Left lung (tissue), 10 donors: ENCODE data around the gene MAL. TPM values are rescaled to one million over a fixed set of nuclear protein-coding genes. Genes with fewer than 3 reads are reported as not detected.

Experiments
- ATAC-seq: fragments of 200-7000 bp; cut with Tn5 transposase; one replicate; pipeline ENCODE4 v1.9.1; 2020; ENCODE audit warnings: moderate library complexity
- DNase-seq, 4 donors: peaks; one replicate each; pipeline ENCODE4 v3.0.0-alpha.2; 2013 to 2020
- H3K27ac ChIP-seq, 2 donors: fragments of 200-600 bp; sonication (generic) in 1 of 2; one replicate each; pipeline versions ENCODE4 v1.5.0 to v1.8.0; 2020 to 2021
- H3K27me3 ChIP-seq, 2 donors: fragments of 200-600 bp; sonication (generic) in 1 of 2; one replicate each; pipeline versions ENCODE4 v1.5.0 to v1.8.0; 2020 to 2021
- H3K36me3 ChIP-seq, 2 donors: fragments of 200-600 bp; sonication (generic) in 1 of 2; one replicate each; pipeline versions ENCODE4 v1.5.0 to v1.8.0; 2020 to 2021
- H3K4me1 ChIP-seq, 2 donors: fragments of 200-600 bp; one replicate each; pipeline ENCODE4 v1.8.0; 2021
- H3K4me3 ChIP-seq, 2 donors: fragments of 200-600 bp; sonication (generic) in 1 of 2; one replicate each; pipeline versions ENCODE4 v1.5.0 to v1.8.0; 2020 to 2021; ENCODE audit warnings: mild to moderate bottlenecking in 1 of 2
- H3K9me3 ChIP-seq, 2 donors: fragments of 200-600 bp; sonication (generic) in 1 of 2; one replicate each; pipeline versions ENCODE4 v1.5.0 to v1.8.0; 2020 to 2021
- CTCF ChIP-seq, 2 donors: fragments of 200-600 bp; sonication (generic) in 1 of 2; IDR thresholded peaks; one replicate each; pipeline versions ENCODE4 v1.5.0 to v1.8.0; 2021; ENCODE audit warnings: antibody characterized with exemption in 2 of 2
- intact Hi-C, 2 donors: fragments of 100-400 bp; cut with DNase I; formaldehyde crosslinking; loops; one replicate each; pipeline versions ENCODE4 v1.11.2 to v1.14.2; 2022
- polyA plus RNA-seq, 6 donors: library from polyadenylated mRNA; unstranded; fragments of 120-200 nt; gene quantifications; one replicate each; pipeline ENCODE4 v1.2.1, GENCODE V29; 2013; ENCODE audit not compliant: insufficient read length in 6 of 6
- total RNA-seq, 2 donors: library from RNA; stranded (reverse); fragmentation: NEBNext Ultra II Directional; extraction: Animal tissue kit (Norgen Biotek cat#: 25700); gene quantifications; one replicate each; pipeline ENCODE4 v1.2.1, GENCODE V29; 2021
- donor health status: DM: no; HTN: yes; CAD: no.
- donor health status: DM: no; HTN: no; CAD: no.

Gene MAL
- total and polyA plus RNA-seq, 8 donors: 0.76 to 13.6 (median 1.8) TPM

- Histone ChIP-seq H3K4me1 (no peaks in the 10 kb centered on the region), H3K4me3 (no peak overlapping the region), H3K9me3 (no peaks in the 10 kb centered on the region), H3K27me3 (peaks cover 10 to 70% of the 10 kb centered on the region in 2 donors), H3K36me3 (no peaks in the 10 kb centered on the region), H3K27ac (no peak overlapping the region)
- ATAC-seq: no peak
- TF ChIP-seq CTCF (IDR thresholded peaks at IDR 0.05): no peak
- intact Hi-C loops: no loop called here
- DNase-seq: no peak
Measured at GRCh38 chr2:95031726-95032116, 6.2 kb downstream of the MAL start.

GRCh38 chr2:95032341-95032740, 6.8 kb downstream of the MAL start:
- no peaks in the 10 kb centered on the region for H3K36me3 ChIP-seq
- intact Hi-C loops: no loop called here
- no peak for TF ChIP-seq CTCF (IDR thresholded peaks at IDR 0.05)
- ATAC-seq (no peak), DNase-seq (no peak)
- H3K27me3 ChIP-seq: peaks cover 4 to 64% of the 10 kb centered on the region in 2 donors
- H3K4me3 ChIP-seq: no peak overlapping the region
- H3K9me3 ChIP-seq: no peaks in the 10 kb centered on the region
- no peaks in the 10 kb centered on the region for H3K4me1 ChIP-seq
- H3K27ac ChIP-seq: no peak overlapping the region

- intact Hi-C loops: no loop called here
- ATAC-seq: no peak
- H3K36me3 ChIP-seq: no peaks in the 10 kb centered on the region
- no peaks in the 10 kb centered on the region for H3K4me1 ChIP-seq
- H3K27me3 ChIP-seq: peaks cover 0 to 57% of the 10 kb centered on the region in 2 donors
- no peak overlapping the region for H3K4me3 ChIP-seq
- TF ChIP-seq CTCF (IDR thresholded peaks at IDR 0.05): no peak
- H3K27ac ChIP-seq: no peak overlapping the region
- no peaks in the 10 kb centered on the region for H3K9me3 ChIP-seq
- DNase-seq: peak in 1 of 4 donors; percentile 20
Measured at GRCh38 chr2:95032868-95033603, 7.5 kb downstream of the MAL start.

- Histone ChIP-seq H3K4me3 (no peak overlapping the region), H3K27me3 (peaks cover 0 to 45% of the 10 kb centered on the region in 2 donors), H3K36me3 (no peaks in the 10 kb centered on the region), H3K27ac (no peak overlapping the region), H3K9me3 (no peaks in the 10 kb centered on the region), H3K4me1 (no peaks in the 10 kb centered on the region)
- ATAC-seq: no peak
- intact Hi-C loops: no loop called here
- peak in 1 of 4 donors; percentile 14 for DNase-seq
- no peak for TF ChIP-seq CTCF (IDR thresholded peaks at IDR 0.05)
Measured at GRCh38 chr2:95034221-95034620, 8.7 kb downstream of the MAL start.

GRCh38 chr2:95034818-95035217, 9.3 kb downstream of the MAL start:
- ATAC-seq (no peak), DNase-seq (no peak)
- Histone ChIP-seq H3K27ac (no peak overlapping the region), H3K9me3 (no peaks in the 10 kb centered on the region), H3K4me1 (no peaks in the 10 kb centered on the region), H3K27me3 (peaks cover 0 to 39% of the 10 kb centered on the region in 2 donors), H3K36me3 (no peaks in the 10 kb centered on the region), H3K4me3 (no peak overlapping the region)
- no peak for TF ChIP-seq CTCF (IDR thresholded peaks at IDR 0.05)
- intact Hi-C loops: no loop called here
